RWPE1 (cell line): ENCODE results near the gene ALK.

Source experiments
- CTCF ChIA-PET: fragments of 350-600 bp; sonication (Branson Sonifier 250); formaldehyde crosslinking; extraction: SDS; loops from one replicate; lab custom pipeline; 2021; lab: Yijun Ruan, JAX
- POLR2A ChIA-PET: fragments of 400-600 bp; formaldehyde crosslinking; extraction: SDS; loops from one replicate; lab custom pipeline; 2020; ENCODE audit warnings: antibody characterized with exemption; ENCODE audit not compliant: low non-redundant PET; lab: Yijun Ruan, JAX
- DNase-seq: peaks from one replicate; pipeline ENCODE4 v3.0.0; 2012; ENCODE audit warnings: low spot score
- H3K27ac ChIP-seq: fragments of 450-650 bp; 2 replicates; pipeline ENCODE4 v1.5.1; 2017
- CTCF ChIP-seq: fragments of 450-650 bp; conservative IDR thresholded peaks from 2 replicates; pipeline ENCODE4 v1.5.1; 2017; ENCODE audit warnings: low read depth, mild to moderate bottlenecking

The ALK gene

GRCh38 chr2:29629495-29629894, 291.9 kb downstream of the ALK start:
- ChIA-PET CTCF (interaction anchor here (0.6 kb wide), 1 partner anchor 67 kb away, joined by 4 read pairs; no protein-coding TSS in a partner anchor), POLR2A (no interaction called here)
- no peak for TF ChIP-seq CTCF
- no peak for DNase-seq
- H3K27ac ChIP-seq: no peak overlapping the region

GRCh38 chr2:29628862-29629261, 292.5 kb downstream of the ALK start:
- H3K27ac ChIP-seq: no peak overlapping the region
- DNase-seq: no peak
- POLR2A ChIA-PET: no interaction called here
- TF ChIP-seq CTCF: no peak
- CTCF ChIA-PET: no interaction called here

GRCh38 chr2:29628108-29628745, 293.2 kb downstream of the ALK start:
- no peak for TF ChIP-seq CTCF
- POLR2A ChIA-PET: no interaction called here
- no peak for DNase-seq
- H3K27ac ChIP-seq: no peak overlapping the region
- CTCF ChIA-PET: no interaction called here

GRCh38 chr2:29627279-29627711, 294.1 kb downstream of the ALK start:
- H3K27ac ChIP-seq: no peak overlapping the region
- no peak for TF ChIP-seq CTCF
- DNase-seq: no peak
- CTCF ChIA-PET: no interaction called here
- POLR2A ChIA-PET: no interaction called here

GRCh38 chr2:29620890-29621289, 300.5 kb downstream of the ALK start:
- no peak for DNase-seq
- ChIA-PET POLR2A (no interaction called here), CTCF (no interaction called here)
- no peak overlapping the region for H3K27ac ChIP-seq
- TF ChIP-seq CTCF: no peak

GRCh38 chr2:29619689-29620088, 301.7 kb downstream of the ALK start:
- POLR2A ChIA-PET: no interaction called here
- DNase-seq: no peak
- no peak for TF ChIP-seq CTCF
- no peak overlapping the region for H3K27ac ChIP-seq
- CTCF ChIA-PET: interaction anchor here (0.6 kb wide), 1 partner anchor 103 kb away, joined by 3 read pairs; no protein-coding TSS in a partner anchor
